ENCODE measurements around the gene HACD3.
"Not testable (repeated sequence)": the region's sequence is repeated elsewhere in the genome, so short reads cannot be mapped to it uniquely, and the experiment has no call there.

HACD3 gene

DNA sequence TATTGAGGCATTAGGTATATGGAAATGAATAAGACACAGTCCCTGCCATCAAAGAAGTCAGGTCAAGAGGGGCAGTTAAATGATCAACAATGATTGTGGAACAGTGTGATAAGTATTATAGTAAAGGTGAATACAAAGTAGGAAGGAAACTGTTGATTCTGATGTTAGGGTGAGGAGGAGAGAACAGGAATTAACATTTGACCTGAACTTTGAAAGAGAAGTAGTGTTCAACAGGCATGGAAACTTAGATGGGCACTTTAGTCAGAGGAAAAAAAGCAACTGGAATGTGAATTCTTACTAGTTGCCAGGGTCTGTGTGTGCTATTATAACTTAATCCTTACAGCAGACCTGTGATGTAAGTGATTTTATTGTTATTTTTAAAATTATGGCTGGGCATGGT, 17.6 kb downstream of the HACD3 start:
- TF ChIP-seq ZFX (IDR thresholded peaks at IDR 0.05), result no peak
- no peak overlapping the region for H3K27ac ChIP-seq

DNA sequence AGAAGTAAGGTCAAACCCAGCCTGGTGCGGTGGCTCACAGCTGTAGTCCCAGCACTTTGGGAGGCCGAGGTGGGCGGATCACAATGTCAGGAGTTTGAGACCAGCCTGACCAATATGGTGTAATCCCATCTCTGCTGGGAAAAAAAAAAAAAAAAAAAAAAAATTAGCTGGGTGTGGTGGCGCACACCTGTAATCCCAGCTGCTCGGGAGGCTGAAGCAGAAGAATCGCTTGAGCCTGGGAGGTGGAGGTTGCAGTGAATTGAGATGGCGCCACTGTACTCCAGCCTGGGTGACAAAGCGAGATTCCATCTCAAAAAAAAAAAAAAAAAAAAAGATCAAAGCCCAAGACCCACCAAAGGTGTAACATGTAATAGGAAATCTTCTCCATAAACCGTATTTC, 19.0 kb downstream of the HACD3 start:
- not testable (repeated sequence) for H3K27ac ChIP-seq

DNA sequence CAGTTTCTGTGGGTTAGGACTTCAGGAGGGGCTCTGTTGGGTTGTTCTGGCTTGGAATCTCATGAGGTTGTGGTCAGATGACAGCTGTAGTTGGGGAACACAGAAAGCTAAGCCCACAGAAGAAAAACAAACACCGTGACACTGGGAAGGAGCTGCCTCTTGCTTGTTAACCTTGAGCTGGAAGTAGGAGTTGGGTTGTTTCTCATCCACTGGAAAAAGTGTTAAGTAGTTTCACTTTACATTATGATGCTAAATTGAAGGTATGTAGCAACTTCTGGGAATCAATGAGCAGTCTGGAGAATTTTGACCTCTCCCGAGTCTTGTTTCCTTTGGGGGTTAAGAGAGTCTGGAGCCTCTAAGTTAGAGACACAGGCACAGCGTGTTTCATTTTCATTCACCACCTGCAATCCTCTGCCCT, 20.4 kb downstream of the HACD3 start:
- no peak overlapping the region; the same call in 1 of the 2 replicates for H3K27ac ChIP-seq

DNA sequence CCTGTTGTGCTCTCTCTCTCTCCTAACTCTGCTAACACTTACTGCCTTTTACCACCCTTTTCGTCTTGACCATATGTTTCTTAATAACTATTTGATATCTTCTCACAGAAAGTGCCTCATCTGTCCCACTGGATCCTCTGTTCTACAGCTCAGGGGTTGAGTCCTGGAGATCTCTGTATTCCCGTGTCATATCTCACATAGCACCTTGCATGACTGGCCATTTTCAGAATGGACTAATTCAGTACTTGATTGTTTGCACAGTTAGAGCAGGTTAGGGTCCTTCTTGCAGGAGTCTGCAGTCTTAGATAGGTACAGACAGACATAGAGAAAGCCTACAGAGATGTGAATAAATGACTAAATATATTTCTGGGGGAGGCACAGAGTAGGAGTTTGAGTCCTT, 20.9 kb downstream of the HACD3 start:
- H3K27ac ChIP-seq, result no peak overlapping the region; the same call in 1 of the 2 replicates
- TF ChIP-seq ZFX (IDR thresholded peaks at IDR 0.05), result no peak
- TF ChIP-seq, protein P1, sequence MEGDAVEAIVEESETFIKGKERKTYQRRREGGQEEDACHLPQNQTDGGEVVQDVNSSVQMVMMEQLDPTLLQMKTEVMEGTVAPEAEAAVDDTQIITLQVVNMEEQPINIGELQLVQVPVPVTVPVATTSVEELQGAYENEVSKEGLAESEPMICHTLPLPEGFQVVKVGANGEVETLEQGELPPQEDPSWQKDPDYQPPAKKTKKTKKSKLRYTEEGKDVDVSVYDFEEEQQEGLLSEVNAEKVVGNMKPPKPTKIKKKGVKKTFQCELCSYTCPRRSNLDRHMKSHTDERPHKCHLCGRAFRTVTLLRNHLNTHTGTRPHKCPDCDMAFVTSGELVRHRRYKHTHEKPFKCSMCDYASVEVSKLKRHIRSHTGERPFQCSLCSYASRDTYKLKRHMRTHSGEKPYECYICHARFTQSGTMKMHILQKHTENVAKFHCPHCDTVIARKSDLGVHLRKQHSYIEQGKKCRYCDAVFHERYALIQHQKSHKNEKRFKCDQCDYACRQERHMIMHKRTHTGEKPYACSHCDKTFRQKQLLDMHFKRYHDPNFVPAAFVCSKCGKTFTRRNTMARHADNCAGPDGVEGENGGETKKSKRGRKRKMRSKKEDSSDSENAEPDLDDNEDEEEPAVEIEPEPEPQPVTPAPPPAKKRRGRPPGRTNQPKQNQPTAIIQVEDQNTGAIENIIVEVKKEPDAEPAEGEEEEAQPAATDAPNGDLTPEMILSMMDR (conservative IDR thresholded peaks at IDR 0.05), result no peak

More for the DNA sequence above, 20.4 kb downstream of the HACD3 start:
- TF ChIP-seq, protein P1 (conservative IDR thresholded peaks at IDR 0.05), result no peak
- TF ChIP-seq ZFX (IDR thresholded peaks at IDR 0.05), result no peak

DNA sequence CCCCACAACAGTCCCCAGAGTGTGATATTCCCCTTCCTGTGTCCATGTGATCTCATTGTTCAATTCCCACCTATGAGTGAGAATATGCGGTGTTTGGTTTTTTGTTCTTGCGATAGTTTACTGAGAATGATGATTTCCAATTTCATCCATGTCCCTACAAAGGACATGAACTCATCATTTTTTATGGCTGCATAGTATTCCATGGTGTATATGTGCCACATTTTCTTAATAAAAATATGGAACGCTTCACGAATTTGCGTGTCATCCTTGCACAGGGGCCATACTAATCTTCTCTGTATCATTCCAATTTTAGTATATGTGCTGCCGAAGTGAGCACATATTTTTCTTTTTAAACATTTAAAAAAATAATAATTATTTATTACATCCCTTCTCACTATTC, 22.6 kb downstream of the HACD3 start:
- H3K27ac ChIP-seq, result not testable (repeated sequence)

DNA sequence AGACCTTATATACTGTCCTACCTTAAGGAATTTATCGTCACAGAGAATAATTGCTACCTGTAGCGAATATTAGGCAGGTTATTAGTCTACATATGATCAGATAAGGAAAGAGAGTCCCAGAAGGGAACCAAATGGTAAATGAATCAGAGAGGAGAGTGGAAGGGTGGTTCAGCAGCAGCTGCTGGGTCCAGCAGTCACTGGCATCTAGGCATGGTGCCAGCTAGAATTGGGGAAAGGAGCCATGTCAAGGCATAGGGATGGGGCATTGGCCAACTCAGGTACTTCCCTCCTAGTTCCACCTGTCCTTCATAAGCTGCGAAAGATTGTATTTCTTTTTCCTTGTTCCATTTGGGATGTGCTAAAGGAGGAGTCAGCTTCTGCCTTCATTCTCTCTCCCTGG, 23.4 kb downstream of the HACD3 start:
- H3K27ac ChIP-seq, result no peak overlapping the region; the same call in 1 of the 2 replicates
- TF ChIP-seq, protein P1 (conservative IDR thresholded peaks at IDR 0.05), result no peak
- TF ChIP-seq ZFX (IDR thresholded peaks at IDR 0.05), result no peak

DNA sequence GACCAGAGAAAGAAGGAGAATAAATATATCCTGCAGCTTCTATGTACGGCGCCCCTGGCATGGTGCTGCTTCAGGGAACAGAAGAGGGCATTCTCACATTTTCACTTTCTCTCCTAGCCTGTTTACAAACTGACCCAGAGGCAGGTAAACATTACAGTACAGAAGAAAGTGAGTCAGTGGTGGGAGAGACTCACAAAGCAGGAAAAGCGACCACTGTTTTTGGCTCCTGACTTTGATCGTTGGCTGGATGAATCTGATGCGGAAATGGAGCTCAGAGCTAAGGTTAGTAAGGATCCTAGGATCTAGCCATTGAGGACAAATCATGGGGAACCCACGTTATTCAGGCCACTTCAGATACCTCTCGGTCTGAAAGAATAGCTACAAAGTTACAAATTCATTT, 26.4 kb downstream of the HACD3 start:
- no peak for TF ChIP-seq ZFX (IDR thresholded peaks at IDR 0.05)
- TF ChIP-seq, protein P1 (conservative IDR thresholded peaks at IDR 0.05), result no peak; the same call in 1 of the 2 replicates
- peak overlapping the region; percentile 91 for H3K27ac ChIP-seq

DNA sequence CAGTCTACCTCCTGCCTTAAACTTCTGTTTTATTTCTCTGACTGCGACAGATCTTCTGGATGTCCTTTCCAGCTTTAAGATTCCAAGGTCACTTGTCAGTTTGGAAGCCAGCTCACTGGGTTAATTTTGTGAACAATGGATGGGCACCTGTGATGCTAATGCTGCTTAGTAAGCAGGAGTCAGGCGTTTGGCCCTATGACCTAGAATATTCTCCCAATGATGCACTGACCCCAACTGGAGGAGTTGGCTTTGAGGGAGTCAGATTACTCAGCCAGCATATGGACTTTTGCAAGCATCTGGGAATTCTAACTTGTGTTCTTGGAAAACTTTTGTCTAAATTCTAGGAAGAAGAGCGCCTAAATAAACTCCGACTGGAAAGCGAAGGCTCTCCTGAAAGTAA, 28.1 kb downstream of the HACD3 start:
- no peak for TF ChIP-seq ZFX (IDR thresholded peaks at IDR 0.05)
- TF ChIP-seq, protein P1 (conservative IDR thresholded peaks at IDR 0.05), result no peak
- H3K27ac ChIP-seq, result peak overlapping the region; percentile 91; the same call in 1 of the 2 replicates

DNA sequence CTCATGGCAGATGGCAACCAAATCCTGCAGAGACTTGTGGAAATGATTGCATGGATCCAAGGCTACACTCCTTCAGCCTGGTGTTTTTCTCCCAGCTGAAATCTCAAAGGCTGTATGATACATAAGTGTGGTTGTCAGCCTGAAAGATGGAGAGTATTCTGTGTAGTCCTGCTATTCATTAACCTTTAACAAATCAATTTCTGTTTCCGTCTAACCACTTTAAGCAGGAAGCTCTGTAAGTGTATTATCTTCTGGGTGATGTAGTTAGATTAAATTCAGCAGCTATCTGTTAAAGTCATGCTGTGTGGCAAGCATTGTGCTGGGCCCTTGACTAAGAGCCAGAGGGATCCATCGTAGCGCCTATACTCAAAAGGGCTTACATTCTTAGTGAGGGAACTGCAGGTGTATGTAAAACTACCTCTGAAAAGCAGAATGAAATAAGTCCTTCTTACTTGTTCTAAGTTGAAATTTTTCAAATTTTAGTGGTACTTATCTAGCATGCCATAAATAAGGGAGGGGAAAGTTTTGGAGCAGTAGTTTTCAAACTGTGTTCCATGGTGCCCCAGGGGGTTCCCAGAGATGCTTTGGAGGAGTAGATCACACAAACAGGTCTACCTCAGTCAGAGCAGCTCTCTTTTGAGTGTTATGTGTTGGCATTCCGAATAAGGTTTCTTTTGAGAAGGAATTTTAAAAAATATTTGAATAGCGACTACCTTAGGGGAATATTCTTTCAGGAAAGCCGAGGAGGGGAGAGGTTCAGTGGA, 28.9 kb downstream of the HACD3 start:
- no peak for TF ChIP-seq ZFX (IDR thresholded peaks at IDR 0.05)
- TF ChIP-seq, protein P1 (conservative IDR thresholded peaks at IDR 0.05), result no peak
- peak overlapping the region; percentile 91; the same call in 1 of the 2 replicates for H3K27ac ChIP-seq

Data from C4-2B (cell line).